ENCODE results near the gene MAP4K4. TPM values are rescaled to one million over a fixed set of nuclear protein-coding genes. Genes with fewer than 3 reads are reported as not detected.

Gene MAP4K4
- total RNA-seq, 1 experiment from 2014 or later, result 132 TPM

DNA sequence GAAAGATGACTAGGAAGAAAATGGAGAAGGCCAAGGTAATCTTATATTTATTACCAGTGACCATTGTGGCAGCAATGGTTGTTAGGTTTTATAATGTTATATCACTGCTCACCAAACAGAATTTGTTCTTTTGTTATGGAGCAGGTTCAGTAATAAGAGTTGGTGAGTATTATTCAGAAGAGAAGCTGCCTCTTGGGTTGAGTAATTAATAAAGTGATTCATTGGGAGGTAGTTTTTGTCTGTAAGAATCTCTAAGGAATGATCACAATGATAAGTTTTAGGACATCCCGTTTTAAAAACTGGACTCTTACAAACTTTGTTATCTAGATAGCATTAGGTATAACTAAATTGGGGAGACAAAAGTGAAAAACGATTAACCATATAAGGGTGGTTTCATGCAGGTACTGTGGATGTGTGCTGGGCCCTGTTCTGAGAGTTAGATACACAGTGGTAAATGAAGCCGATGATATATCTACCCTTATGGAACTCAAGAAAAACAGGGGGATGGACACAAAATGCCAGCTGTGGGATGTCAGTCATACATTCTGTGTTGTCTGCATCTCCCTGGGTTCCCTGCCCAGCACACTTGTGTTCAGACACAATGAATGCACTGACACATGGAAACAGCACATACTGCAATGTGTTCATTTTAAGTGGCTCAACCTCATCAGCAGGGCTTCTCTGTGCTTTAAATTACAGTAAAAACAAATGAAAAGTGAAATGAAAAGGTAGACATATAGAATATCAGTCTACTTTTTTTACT, 7.5 kb downstream of the MAP4K4 start:
- Histone ChIP-seq H3K4me2 (ENCODE audit: insufficient read depth, insufficient read length, low read length) (no peak overlapping the region), H2BK12ac (ENCODE audit: insufficient read length, low read depth, low read length) (no peak overlapping the region), H3K56ac (ENCODE audit: insufficient read length, low read depth, low read length) (no peak overlapping the region), H4K91ac (ENCODE audit: insufficient read length, low read depth, low read length) (no peak overlapping the region), H3K23me2 (ENCODE audit: insufficient read length, low read depth, low read length, poor library complexity, severe bottlenecking) (no peaks in the 10 kb centered on the region), H3K79me1 (ENCODE audit: insufficient read depth, low read depth, low read length, poor library complexity, severe bottlenecking) (peaks cover 5% of the 10 kb centered on the region), H3T11ph (ENCODE audit: low read length) (no peak overlapping the region), H3K14ac (ENCODE audit: insufficient read depth, low read length) (no peak overlapping the region), H2BK5ac (ENCODE audit: insufficient read length, low read length) (no peak overlapping the region), H3K4me1 (ENCODE audit: insufficient read depth, low read length) (peaks cover 8% of the 10 kb centered on the region; the same call in 1 of the 2 replicates), H2BK120ac (ENCODE audit: low read depth, low read length, poor library complexity, severe bottlenecking) (no peak overlapping the region), H2BK15ac (ENCODE audit: low read depth, low read length) (no peak overlapping the region), H2BK20ac (ENCODE audit: low read depth, low read length, poor library complexity, severe bottlenecking) (no peak overlapping the region), H4K20me1 (ENCODE audit: control insufficient read depth, insufficient read depth, insufficient read length) (no peaks in the 10 kb centered on the region), H3K18ac (ENCODE audit: insufficient read length, low read depth, low read length) (no peak overlapping the region), H2AFZ (ENCODE audit: low read length) (no peak overlapping the region), H2AK5ac (ENCODE audit: insufficient read length, low read length) (no peak overlapping the region), H3K9me3 (ENCODE audit: control insufficient read depth, low read depth, low read length) (no peaks in the 10 kb centered on the region), H4K8ac (replicated peaks; ENCODE audit: insufficient read length, low read depth, low read length) (no peak overlapping the region), H3K79me2 (ENCODE audit: insufficient read depth, low read length) (peaks cover 46% of the 10 kb centered on the region; the same call in 1 of the 2 replicates), H4K5ac (ENCODE audit: insufficient read length, low read depth, low read length) (no peak overlapping the region), H3K27ac (ENCODE audit: insufficient read length, low read depth, low read length) (no peak overlapping the region), H3K27me3 (ENCODE audit: insufficient read depth, low read length) (no peaks in the 10 kb centered on the region), H3K9ac (ENCODE audit: extremely low read depth, insufficient read length, low read length) (no peak overlapping the region), H3K23ac (ENCODE audit: insufficient read length, low read depth, low read length) (no peak overlapping the region), H3K4ac (ENCODE audit: low read depth, low read length) (no peak overlapping the region)
- H3K27ac Mint-ChIP-seq, result peak overlapping the region in 2 of 3 experiments; percentile 76 to 82; a peak in 3 of 7 replicates
- peaks cover 41 to 47% of the 10 kb centered on the region in 2 experiments for H3K4me1 Mint-ChIP-seq
- H3K27me3 Mint-ChIP-seq (ENCODE audit: low read depth), result no peaks in the 10 kb centered on the region
- no CpG with 5 or more reads among the region's 3 CpGs for WGBS (ENCODE audit: extremely low coverage, insufficient read length, low lambda C conversion rate)
- DNase-seq, result no peak
- TF ChIP-seq, protein P1, sequence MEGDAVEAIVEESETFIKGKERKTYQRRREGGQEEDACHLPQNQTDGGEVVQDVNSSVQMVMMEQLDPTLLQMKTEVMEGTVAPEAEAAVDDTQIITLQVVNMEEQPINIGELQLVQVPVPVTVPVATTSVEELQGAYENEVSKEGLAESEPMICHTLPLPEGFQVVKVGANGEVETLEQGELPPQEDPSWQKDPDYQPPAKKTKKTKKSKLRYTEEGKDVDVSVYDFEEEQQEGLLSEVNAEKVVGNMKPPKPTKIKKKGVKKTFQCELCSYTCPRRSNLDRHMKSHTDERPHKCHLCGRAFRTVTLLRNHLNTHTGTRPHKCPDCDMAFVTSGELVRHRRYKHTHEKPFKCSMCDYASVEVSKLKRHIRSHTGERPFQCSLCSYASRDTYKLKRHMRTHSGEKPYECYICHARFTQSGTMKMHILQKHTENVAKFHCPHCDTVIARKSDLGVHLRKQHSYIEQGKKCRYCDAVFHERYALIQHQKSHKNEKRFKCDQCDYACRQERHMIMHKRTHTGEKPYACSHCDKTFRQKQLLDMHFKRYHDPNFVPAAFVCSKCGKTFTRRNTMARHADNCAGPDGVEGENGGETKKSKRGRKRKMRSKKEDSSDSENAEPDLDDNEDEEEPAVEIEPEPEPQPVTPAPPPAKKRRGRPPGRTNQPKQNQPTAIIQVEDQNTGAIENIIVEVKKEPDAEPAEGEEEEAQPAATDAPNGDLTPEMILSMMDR (conservative IDR thresholded peaks at IDR 0.05), result no peak
- H3K4me3 Mint-ChIP-seq, result no peak overlapping the region
- H3K36me3 Mint-ChIP-seq (ENCODE audit: insufficient read depth in 1 of 3, low read depth in 3 of 3), result peaks cover 19 to 37% (median 31%) of the 10 kb centered on the region in 3 experiments
- 0 out of 5 replicates have a peak, but pooled peaks cover 0 to 4% of the 10 kb centered on the region in 2 experiments for H3K9me3 Mint-ChIP-seq

All from H9 (cell line).